Measurements from ENCODE around the gene TCOF1.

TCOF1 gene

GRCh38 chr5:150326707-150327106, 30.8 kb upstream of the TCOF1 start:
- DNase-seq = no peak

- no peak for DNase-seq
Observed at GRCh38 chr5:150327139-150327538, 30.4 kb upstream of the TCOF1 start.

- DNase-seq = no peak
Observed at GRCh38 chr5:150328515-150328914, 29.0 kb upstream of the TCOF1 start.

GRCh38 chr5:150329038-150329437, 28.5 kb upstream of the TCOF1 start:
- DNase-seq = no peak

- no peak for DNase-seq
Observed at GRCh38 chr5:150329881-150330876, 27.3 kb upstream of the TCOF1 start.

- no peak for DNase-seq
Observed at GRCh38 chr5:150333400-150333799, 24.1 kb upstream of the TCOF1 start.

GRCh38 chr5:150335778-150336177, 21.7 kb upstream of the TCOF1 start:
- no peak for DNase-seq

- DNase-seq = no peak
Observed at GRCh38 chr5:150338546-150338945, 19.0 kb upstream of the TCOF1 start.

GRCh38 chr5:150339165-150339564, 18.3 kb upstream of the TCOF1 start:
- no peak for DNase-seq

- DNase-seq = no peak
Observed at GRCh38 chr5:150339841-150340240, 17.7 kb upstream of the TCOF1 start.

GRCh38 chr5:150340614-150341255, 16.8 kb upstream of the TCOF1 start:
- no peak for DNase-seq

- DNase-seq = no peak
Observed at GRCh38 chr5:150341331-150341730, 16.2 kb upstream of the TCOF1 start.

GRCh38 chr5:150341989-150342388, 15.5 kb upstream of the TCOF1 start:
- DNase-seq = no peak

- DNase-seq = no peak
Observed at GRCh38 chr5:150342583-150342982, 14.9 kb upstream of the TCOF1 start.

GRCh38 chr5:150343994-150344631, 13.4 kb upstream of the TCOF1 start:
- DNase-seq = no peak

GRCh38 chr5:150345716-150346115, 11.8 kb upstream of the TCOF1 start:
- no peak for DNase-seq

GRCh38 chr5:150346592-150346991, 10.9 kb upstream of the TCOF1 start:
- no peak for DNase-seq

GRCh38 chr5:150347003-150347402, 10.5 kb upstream of the TCOF1 start:
- DNase-seq = no peak

- DNase-seq = no peak
Observed at GRCh38 chr5:150347451-150347850, 10.0 kb upstream of the TCOF1 start.

- no peak for DNase-seq
Observed at GRCh38 chr5:150349681-150350275, 7.7 kb upstream of the TCOF1 start.

GRCh38 chr5:150350524-150351344, 6.8 kb upstream of the TCOF1 start:
- DNase-seq = peak; percentile 54
